Omental fat pad (tissue), 4 donors: ENCODE data around the gene PNPLA7. TPM values are rescaled to one million over a fixed set of nuclear protein-coding genes. Genes with fewer than 3 reads are reported as not detected.

Experiments used
- ATAC-seq: fragments of 150-250 bp; one replicate; pipeline ENCODE4 v1.9.1; 2016; ENCODE audit warnings: mild to moderate bottlenecking, moderate library complexity; ENCODE audit not compliant: low FRiP score
- DNase-seq: peaks from one replicate; pipeline ENCODE4 v3.0.0-alpha.2; 2019; ENCODE audit warnings: low spot score
- total RNA-seq, 4 donors: library from RNA; depleted of rRNA; stranded (reverse); fragments of >200 nt; gene quantifications; one replicate each; pipeline ENCODE4 v1.1.0, GENCODE V29; 2016
- TF ChIP-seq, protein P1 (sequence below), 3 donors: fragments of 450-650 bp; IDR thresholded peaks; one replicate each; pipeline ENCODE4 v1.5.1; 2016 to 2017; ENCODE audit warnings: antibody characterized with exemption in 3 of 3, mild to moderate bottlenecking in 3 of 3, moderate library complexity in 2 of 3

The PNPLA7 gene
- total RNA-seq, 4 donors from 2014 or later, result 7.1 to 23.1 (median 13.9) TPM

DNA sequence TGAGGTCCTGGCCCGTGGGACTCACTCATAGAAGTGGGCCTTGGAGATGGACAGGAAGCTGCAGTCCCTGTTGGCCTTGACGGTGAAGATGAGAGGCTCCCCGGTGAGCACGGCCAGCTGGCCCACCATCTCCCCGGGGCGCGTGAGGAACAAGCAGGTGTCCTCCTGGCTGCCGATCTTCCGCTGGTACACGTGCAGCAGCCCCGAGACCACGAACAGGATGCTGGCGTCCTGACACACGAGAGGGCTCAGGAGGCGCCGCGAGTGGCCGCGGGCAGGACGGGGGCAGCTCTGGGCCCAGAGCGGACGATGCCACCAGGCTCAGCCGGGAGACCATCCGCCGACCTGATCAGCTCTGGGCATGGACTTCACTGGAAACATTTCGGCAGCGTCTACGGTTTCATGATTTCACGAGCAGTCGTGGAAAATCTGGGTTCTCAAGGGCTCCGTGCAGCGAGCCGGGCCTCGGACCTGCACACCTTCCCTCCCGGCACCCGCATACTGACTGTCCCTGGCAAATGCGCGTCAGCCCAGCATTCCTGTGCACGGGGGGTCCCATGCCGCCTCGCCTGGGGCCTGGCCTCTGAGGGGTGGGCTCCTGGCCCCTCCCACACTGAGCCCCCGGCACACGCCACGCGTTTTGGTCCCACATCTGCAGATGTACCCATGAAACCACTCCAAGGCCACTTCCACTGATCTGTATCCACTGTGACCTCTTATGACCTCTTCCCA is 49.4 kb downstream of the PNPLA7 start:
- ATAC-seq, result no peak
- TF ChIP-seq, protein P1, sequence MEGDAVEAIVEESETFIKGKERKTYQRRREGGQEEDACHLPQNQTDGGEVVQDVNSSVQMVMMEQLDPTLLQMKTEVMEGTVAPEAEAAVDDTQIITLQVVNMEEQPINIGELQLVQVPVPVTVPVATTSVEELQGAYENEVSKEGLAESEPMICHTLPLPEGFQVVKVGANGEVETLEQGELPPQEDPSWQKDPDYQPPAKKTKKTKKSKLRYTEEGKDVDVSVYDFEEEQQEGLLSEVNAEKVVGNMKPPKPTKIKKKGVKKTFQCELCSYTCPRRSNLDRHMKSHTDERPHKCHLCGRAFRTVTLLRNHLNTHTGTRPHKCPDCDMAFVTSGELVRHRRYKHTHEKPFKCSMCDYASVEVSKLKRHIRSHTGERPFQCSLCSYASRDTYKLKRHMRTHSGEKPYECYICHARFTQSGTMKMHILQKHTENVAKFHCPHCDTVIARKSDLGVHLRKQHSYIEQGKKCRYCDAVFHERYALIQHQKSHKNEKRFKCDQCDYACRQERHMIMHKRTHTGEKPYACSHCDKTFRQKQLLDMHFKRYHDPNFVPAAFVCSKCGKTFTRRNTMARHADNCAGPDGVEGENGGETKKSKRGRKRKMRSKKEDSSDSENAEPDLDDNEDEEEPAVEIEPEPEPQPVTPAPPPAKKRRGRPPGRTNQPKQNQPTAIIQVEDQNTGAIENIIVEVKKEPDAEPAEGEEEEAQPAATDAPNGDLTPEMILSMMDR (IDR thresholded peaks at IDR 0.05), result no peak
- DNase-seq, result no peak

DNA sequence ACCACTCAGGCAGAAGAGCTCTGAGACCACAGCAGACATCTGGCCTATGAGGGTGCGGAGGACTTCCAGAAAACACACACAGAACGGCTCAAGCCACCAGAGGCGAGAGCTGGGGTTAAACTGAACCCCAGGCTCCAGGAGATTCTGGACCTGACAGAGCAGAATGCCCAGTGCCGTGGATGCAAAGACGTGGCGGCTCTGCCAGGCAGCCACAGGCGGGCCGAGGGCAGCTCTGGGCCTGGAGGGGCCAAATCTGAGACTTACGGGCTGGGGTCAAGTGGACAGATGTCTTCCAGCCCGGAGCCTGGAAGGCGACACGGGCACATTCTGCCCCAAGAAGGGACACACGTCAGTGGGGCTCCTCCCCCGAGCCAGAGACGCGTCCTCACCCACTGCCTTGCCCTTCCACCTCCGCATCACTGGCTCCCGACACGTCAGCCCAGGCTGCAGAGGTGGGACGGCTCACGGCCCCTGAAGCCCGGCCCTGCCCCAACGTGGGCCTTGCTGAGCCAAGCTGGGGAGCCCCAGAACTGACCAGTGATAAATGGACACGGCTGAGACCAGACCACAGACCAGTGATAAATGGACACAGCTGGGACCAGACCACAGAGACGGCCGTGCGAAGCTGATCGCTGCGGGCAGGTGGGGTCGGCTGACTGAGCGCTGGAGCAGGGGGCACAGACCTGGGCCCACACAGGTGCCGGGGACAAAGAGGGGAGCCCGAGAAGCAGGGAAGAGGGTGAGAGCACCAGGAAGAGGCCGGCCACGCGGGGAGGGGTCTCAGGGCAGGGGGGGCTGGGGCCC is 50.1 kb downstream of the PNPLA7 start:
- TF ChIP-seq, protein P1 (IDR thresholded peaks at IDR 0.05), result no peak
- ATAC-seq, result no peak
- DNase-seq, result no peak

DNA sequence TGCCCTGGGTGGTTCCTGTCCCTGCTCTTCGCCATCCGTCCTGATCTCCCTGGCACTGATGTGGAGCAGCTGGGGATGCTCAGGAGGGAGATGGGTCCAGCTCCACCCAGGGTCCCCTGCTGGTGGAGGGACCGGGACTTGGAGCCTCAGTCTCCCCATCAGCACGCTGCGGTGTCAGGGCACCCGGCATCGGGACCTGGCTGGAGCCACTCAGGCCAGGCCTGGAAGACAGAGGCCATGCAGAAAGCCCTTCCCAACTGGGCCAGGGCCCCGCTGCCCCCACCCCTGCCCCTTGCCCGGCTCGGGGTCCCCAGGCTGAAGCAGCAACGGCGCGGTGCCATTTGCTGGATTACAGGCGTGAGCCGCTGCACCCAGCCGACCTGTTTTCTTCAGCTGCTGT is 50.8 kb downstream of the PNPLA7 start:
- TF ChIP-seq, protein P1 (IDR thresholded peaks at IDR 0.05), result no peak
- DNase-seq (no peak), ATAC-seq (no peak)

DNA sequence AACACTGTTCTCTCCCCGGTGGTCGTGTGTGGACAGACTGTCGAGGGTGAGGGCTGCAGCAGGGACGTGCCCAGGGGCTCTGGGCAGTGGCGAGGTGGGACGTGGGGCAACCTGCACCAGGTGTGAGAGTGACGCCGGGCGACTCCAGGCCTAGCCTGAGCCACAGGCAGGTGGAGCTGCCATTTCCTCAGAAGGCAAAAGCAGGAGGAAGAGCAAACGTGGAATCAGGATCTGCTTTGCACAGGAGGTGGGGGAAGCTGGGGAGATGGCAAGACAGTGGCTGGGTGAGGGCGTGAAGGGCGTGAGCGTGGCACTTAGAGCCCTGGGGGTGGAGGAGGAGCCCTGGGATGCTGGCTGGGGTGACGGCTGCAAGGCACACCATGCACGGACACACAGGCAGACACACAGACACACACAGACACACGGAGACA is 51.5 kb downstream of the PNPLA7 start:
- ATAC-seq (no peak), DNase-seq (no peak)
- TF ChIP-seq, protein P1 (IDR thresholded peaks at IDR 0.05), result no peak

DNA sequence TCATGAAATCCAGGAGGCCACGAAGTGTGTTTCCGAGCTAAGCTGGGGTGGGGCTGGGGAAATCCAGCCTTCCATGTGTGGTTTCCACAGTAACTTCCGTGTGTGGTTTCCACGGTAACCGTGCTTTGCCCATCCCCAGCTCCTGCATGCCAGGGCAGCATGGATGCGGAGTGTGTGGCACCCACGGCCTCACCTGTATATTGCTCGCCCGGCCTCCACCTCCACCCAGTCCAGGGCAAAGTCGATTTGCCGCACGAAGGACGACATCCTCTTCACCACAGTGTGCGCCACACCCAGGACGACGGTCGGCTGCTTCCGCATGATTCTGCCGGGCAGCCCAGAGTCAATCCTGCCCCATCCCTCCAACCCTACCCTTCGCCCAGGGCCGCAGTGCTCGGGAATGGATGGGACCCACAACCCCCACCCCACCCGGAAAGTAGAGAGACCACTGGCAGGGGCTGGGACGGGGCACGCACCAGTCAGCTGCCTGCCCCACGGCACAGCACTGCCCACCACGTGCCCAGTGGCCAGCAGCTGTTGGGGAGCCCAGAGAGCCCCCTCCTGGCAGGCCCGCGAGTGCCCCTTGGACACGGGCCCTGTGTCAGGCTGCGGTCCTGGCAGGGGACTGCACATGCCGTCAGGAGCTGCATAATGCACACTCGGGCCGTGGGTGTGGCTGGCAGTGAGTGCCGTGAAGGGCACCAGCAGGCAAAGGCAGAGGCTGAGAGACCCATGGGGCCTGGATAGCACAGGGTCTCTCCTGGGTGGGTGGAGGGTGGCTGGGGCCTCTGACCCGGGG is 52.1 kb downstream of the PNPLA7 start:
- no peak for DNase-seq
- ATAC-seq, result no peak
- TF ChIP-seq, protein P1 (IDR thresholded peaks at IDR 0.05), result no peak

DNA sequence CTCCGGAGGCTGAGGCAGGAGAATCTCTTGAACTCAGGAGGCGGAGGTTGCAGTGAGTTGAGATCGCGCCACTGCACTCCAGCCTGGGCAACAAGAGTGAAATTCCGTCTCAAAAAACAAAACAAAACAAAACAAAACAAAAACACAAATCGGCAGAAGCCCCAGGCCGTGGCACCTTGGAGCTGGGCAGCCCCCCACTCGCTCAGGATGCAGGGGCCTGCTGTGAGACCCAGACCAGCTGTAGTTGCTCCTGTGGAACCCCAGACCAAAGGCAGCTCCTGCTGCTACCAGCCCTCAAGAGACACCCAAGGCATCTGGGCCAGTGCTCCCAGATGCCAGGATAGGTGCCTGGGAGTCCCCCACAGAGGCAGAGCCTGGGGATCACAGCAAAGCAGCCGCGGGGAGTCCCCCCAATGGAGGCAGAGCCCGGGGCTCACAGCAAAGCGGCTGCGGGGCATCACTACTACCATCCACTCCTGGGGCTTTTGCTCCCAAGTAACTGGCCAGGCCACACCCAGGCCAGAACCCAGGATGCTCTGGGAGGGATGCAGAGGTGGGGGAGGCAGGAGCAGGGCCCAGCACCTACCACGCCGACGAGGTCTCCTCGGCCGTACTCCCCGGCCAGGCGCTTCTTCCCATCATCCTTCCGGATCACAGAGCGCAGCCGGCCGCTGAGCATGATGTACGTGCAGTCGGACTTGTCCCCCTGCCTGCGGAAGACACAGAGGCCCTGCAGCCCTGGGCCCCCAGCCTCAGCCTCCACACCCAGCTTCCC is 53.4 kb downstream of the PNPLA7 start:
- DNase-seq, result no peak
- TF ChIP-seq, protein P1 (IDR thresholded peaks at IDR 0.05), result no peak
- no peak for ATAC-seq
